HL-60 (cell line): Measurements from ENCODE around the gene SFMBT1.
A peak's percentile ranks its signal among the peaks of the same experiment; 100 is the strongest.

Experiments
- DNase-seq, 2 experiments: peaks; one replicate each; pipeline ENCODE4 v3.0.0-alpha.2; 2010 to 2020; ENCODE audit warnings: low read depth in 1 of 2, low spot score in 1 of 2
- H3K27ac ChIP-seq: fragments of 250-450 bp; sonication (Bioruptor Pico); replicated peaks from 2 replicates; pipeline ENCODE4 v1.5.1; 2020; ENCODE audit warnings: mild to moderate bottlenecking, moderate library complexity
- H3K27me3 ChIP-seq: fragments of 250-450 bp; sonication (Bioruptor Pico); 2 replicates; pipeline ENCODE4 v1.5.1; 2021; ENCODE audit warnings: mild to moderate bottlenecking, moderate library complexity; ENCODE audit not compliant: insufficient read depth, poor library complexity, severe bottlenecking
- H3K4me3 ChIP-seq: replicated peaks from 2 replicates; pipeline ENCODE4 v1.5.1; 2011; ENCODE audit warnings: mild to moderate bottlenecking, control low read depth, low read length; ENCODE audit not compliant: insufficient read depth
- GABPA ChIP-seq: IDR thresholded peaks from 2 replicates; pipeline ENCODE4 v1.6.1; 2012; ENCODE audit warnings: low read depth
- POLR2AphosphoS5 ChIP-seq: IDR thresholded peaks from 2 replicates; pipeline ENCODE4 v1.6.1; 2012; ENCODE audit warnings: low read depth
- SPI1 ChIP-seq: IDR thresholded peaks from 2 replicates; pipeline ENCODE4 v1.6.1; 2012; ENCODE audit warnings: low read depth, mild to moderate bottlenecking, borderline replicate concordance
- TF ChIP-seq, protein P1 (sequence below): IDR thresholded peaks from one replicate; pipeline ENCODE4 v1.5.1; 2011; ENCODE audit warnings: low read length, control low read depth, inconsistent platforms; ENCODE audit not compliant: insufficient read depth
- TF ChIP-seq, protein P2 (sequence below): IDR thresholded peaks from 2 replicates; pipeline ENCODE4 v1.6.1; 2012; ENCODE audit warnings: low read depth; ENCODE audit not compliant: insufficient replicate concordance

SFMBT1 gene

DNA sequence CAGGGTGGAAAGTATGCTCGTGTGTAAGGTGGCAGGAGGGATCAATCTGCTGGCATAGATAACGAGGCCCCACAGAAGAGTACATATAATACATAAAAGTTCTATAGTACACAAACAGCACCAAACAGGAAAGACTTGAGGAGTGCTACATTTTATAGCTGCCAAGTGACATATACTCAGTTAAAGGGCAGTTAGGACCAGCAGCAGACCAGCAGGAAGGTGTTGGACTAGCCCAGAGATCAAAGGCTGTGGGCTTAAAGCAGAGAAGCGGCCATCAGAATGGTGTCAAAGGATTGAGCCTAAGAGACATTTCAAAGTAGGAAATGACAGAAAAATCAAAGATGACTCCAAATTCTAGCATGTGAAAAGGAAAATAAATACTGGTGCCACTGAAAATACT lies 34.5 kb downstream of the SFMBT1 start:
- H3K27me3 ChIP-seq: no peaks in the 10 kb centered on the region
- H3K4me3 ChIP-seq: no peak overlapping the region
- no peak overlapping the region for H3K27ac ChIP-seq
- DNase-seq: no peak
- TF ChIP-seq, protein P1, sequence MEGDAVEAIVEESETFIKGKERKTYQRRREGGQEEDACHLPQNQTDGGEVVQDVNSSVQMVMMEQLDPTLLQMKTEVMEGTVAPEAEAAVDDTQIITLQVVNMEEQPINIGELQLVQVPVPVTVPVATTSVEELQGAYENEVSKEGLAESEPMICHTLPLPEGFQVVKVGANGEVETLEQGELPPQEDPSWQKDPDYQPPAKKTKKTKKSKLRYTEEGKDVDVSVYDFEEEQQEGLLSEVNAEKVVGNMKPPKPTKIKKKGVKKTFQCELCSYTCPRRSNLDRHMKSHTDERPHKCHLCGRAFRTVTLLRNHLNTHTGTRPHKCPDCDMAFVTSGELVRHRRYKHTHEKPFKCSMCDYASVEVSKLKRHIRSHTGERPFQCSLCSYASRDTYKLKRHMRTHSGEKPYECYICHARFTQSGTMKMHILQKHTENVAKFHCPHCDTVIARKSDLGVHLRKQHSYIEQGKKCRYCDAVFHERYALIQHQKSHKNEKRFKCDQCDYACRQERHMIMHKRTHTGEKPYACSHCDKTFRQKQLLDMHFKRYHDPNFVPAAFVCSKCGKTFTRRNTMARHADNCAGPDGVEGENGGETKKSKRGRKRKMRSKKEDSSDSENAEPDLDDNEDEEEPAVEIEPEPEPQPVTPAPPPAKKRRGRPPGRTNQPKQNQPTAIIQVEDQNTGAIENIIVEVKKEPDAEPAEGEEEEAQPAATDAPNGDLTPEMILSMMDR: no peak

DNA sequence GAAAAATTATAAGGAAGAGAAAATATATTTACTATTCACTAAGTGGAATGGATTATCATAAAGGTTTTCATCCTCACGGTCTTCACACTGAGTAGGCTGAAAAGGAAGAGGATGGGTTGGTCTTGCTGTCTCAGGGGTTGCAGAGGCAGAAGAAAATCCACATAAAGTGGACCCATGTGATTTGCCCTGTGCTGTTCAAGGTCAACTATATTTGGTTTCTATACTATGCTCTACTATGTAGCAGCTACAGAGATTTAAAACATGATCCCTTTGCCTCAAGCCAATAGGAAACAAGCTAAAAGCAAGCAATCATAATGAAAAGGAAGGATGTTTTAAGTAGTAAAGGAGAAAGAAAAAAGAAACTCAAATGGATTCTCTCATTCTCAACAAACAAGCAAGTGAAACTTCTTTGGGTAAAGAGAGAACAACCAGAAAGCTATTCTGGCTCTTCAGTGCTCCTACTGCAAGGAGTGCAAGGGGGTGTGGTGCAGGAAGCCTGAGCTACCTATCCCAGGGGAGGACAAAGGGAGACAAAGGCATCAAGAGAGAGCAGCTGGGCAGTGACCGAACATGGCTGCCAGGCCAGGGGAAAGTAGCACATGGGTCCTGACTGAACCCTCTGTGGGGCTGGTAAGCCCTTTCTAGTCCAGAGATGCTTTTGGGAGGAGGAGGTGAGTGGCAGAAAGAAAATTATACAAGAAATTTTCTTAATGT lies 35.9 kb downstream of the SFMBT1 start:
- DNase-seq: no peak
- Histone ChIP-seq H3K4me3 (no peak overlapping the region), H3K27ac (no peak overlapping the region), H3K27me3 (no peaks in the 10 kb centered on the region)
- TF ChIP-seq POLR2AphosphoS5 (no peak), SPI1 (no peak), GABPA (no peak)
- TF ChIP-seq, protein P2, sequence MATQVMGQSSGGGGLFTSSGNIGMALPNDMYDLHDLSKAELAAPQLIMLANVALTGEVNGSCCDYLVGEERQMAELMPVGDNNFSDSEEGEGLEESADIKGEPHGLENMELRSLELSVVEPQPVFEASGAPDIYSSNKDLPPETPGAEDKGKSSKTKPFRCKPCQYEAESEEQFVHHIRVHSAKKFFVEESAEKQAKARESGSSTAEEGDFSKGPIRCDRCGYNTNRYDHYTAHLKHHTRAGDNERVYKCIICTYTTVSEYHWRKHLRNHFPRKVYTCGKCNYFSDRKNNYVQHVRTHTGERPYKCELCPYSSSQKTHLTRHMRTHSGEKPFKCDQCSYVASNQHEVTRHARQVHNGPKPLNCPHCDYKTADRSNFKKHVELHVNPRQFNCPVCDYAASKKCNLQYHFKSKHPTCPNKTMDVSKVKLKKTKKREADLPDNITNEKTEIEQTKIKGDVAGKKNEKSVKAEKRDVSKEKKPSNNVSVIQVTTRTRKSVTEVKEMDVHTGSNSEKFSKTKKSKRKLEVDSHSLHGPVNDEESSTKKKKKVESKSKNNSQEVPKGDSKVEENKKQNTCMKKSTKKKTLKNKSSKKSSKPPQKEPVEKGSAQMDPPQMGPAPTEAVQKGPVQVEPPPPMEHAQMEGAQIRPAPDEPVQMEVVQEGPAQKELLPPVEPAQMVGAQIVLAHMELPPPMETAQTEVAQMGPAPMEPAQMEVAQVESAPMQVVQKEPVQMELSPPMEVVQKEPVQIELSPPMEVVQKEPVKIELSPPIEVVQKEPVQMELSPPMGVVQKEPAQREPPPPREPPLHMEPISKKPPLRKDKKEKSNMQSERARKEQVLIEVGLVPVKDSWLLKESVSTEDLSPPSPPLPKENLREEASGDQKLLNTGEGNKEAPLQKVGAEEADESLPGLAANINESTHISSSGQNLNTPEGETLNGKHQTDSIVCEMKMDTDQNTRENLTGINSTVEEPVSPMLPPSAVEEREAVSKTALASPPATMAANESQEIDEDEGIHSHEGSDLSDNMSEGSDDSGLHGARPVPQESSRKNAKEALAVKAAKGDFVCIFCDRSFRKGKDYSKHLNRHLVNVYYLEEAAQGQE: no peak
- TF ChIP-seq, protein P1: no peak

DNA sequence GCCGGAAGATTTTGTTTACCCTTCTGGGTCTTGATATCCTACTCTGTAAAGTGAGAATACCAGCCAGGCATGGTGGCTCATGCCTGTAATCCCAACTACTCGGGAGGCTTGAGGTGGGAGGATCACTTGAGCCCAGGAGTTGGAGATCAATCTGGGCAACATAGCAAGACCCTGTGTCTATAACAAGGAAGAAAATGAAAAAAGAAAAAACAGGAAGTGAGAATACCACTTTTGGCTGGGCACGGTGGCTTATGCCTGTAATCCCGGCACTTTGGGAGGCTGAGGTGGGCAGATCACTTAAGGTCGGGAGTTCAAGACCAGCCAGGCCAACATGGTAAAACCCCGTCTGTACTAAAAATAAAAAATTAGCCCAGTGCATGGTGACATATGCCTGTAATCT lies 36.9 kb downstream of the SFMBT1 start:
- DNase-seq: no peak
- H3K27me3 ChIP-seq: no peaks in the 10 kb centered on the region
- no peak overlapping the region for H3K27ac ChIP-seq
- TF ChIP-seq, protein P2: no peak
- TF ChIP-seq SPI1: peak; percentile 72
- no peak for TF ChIP-seq POLR2AphosphoS5
- no peak overlapping the region for H3K4me3 ChIP-seq

DNA sequence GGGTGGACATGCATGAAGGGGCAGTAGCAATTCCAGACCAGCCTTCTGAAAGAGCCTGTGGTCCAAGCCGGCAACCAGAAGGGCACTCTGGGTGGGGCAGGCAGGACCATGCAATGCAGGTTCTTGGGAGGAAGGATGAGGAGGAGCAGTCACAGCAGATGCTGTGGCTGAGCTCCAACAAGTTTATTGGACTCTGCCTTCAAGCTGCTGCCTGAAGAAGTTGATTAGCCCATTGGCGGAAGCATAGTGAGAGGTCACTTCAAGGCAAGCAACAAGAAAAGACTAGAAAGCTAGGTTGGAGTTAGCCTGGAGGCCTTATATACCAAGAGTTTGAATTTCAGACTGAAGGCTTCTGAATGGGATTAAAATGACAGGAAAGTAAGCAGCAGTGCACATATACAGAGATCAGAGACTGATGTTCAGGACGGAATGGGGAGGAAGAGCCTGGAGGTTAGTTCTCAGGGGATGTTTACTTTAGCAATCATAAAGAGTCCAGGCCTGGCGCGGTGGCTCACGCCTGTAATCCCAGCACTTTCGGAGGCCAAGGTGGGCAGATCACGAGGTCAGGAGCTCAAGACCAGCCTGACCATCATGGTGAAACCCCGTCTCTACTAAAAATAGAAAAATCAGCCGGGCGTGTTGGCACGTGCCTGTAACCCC lies 39.9 kb downstream of the SFMBT1 start:
- Histone ChIP-seq H3K4me3 (no peak overlapping the region), H3K27me3 (no peaks in the 10 kb centered on the region), H3K27ac (no peak overlapping the region)
- DNase-seq: no peak
- TF ChIP-seq SPI1: no peak
- no peak for TF ChIP-seq GABPA
- TF ChIP-seq, protein P2: no peak
- TF ChIP-seq, protein P1: no peak
- no peak for TF ChIP-seq POLR2AphosphoS5
